A673 (cell line): Measurements from ENCODE around the gene HMGB4. TPM values are rescaled to one million over a fixed set of nuclear protein-coding genes. Genes with fewer than 3 reads are reported as not detected.

Experiments
- BruUV-seq: library from RNA; stranded (reverse); fragments of 400-500 nt; replicated peaks from 2 replicates; lab custom pipeline; 2021; lab: Mats Ljungman, UMichigan
- CTCF ChIA-PET: fragments of 300-600 bp; sonication (Branson Sonifier 250); formaldehyde crosslinking; loops from one replicate; lab custom pipeline; 2022; ENCODE audit warnings: antibody characterized with exemption; lab: Charles Lee
- POLR2A ChIA-PET: fragments of 300-600 bp; sonication (Branson Sonifier 250); formaldehyde crosslinking; loops from one replicate; lab custom pipeline; 2022; ENCODE audit warnings: antibody characterized with exemption; ENCODE audit not compliant: low non-redundant PET; lab: Charles Lee
- DNase-seq: peaks from one replicate; pipeline ENCODE4 v3.0.0-alpha.2; 2015; ENCODE audit warnings: low spot score
- H3K27ac ChIP-seq: fragments of 200-600 bp; sonication (generic); 2 replicates; pipeline ENCODE4 v1.5.1; 2016; ENCODE audit warnings: mixed run types, low read depth, mild to moderate bottlenecking, mixed read lengths, antibody characterized with exemption, low read length; ENCODE audit not compliant: poor library complexity, severe bottlenecking
- H3K27me3 ChIP-seq: fragments of 200-600 bp; sonication (generic); replicated peaks from 2 replicates; pipeline ENCODE4 v1.6.1; 2017; ENCODE audit warnings: mixed run types, low read depth, mild to moderate bottlenecking, mixed read lengths, antibody characterized with exemption, low read length; ENCODE audit not compliant: insufficient read depth, poor library complexity
- H3K36me3 ChIP-seq: fragments of 200-600 bp; sonication (generic); 2 replicates; pipeline ENCODE4 v1.6.1; 2016; ENCODE audit warnings: mixed run types, mild to moderate bottlenecking, mixed read lengths, antibody characterized with exemption, low read length; ENCODE audit not compliant: insufficient read depth, poor library complexity, severe bottlenecking
- H3K4me1 ChIP-seq: fragments of 200-600 bp; sonication (generic); 2 replicates; pipeline ENCODE4 v1.6.1; 2017; ENCODE audit warnings: mixed run types, mild to moderate bottlenecking, mixed read lengths, antibody characterized with exemption, low read length; ENCODE audit not compliant: insufficient read depth, poor library complexity, severe bottlenecking
- H3K4me3 ChIP-seq: fragments of 200-600 bp; sonication (generic); 2 replicates; pipeline ENCODE4 v1.5.1; 2016; ENCODE audit warnings: low read depth, mixed run types, mild to moderate bottlenecking, mixed read lengths, low read length; ENCODE audit not compliant: poor library complexity, severe bottlenecking
- H3K9me3 ChIP-seq: fragments of 200-600 bp; sonication (generic); 2 replicates; pipeline ENCODE4 v1.6.1; 2016; ENCODE audit warnings: mixed run types, low read depth, mild to moderate bottlenecking, mixed read lengths, antibody characterized with exemption, low read length; ENCODE audit not compliant: poor library complexity, severe bottlenecking
- CTCF ChIP-seq: fragments of 300-800, 200-600 bp; sonication (generic); conservative IDR thresholded peaks from 2 replicates; pipeline ENCODE4 v1.5.1; 2017; ENCODE audit warnings: low read depth, mild to moderate bottlenecking, antibody characterized with exemption, low read length, moderate library complexity, mixed read lengths
- EZH2 ChIP-seq: fragments of 200-600 bp; sonication (generic); IDR thresholded peaks from 2 replicates; pipeline ENCODE4 v1.6.1; 2017; ENCODE audit warnings: borderline replicate concordance, low read depth, mild to moderate bottlenecking, mixed read lengths, antibody characterized with exemption, low read length; ENCODE audit not compliant: poor library complexity, severe bottlenecking
- intact Hi-C: fragments of 100-400 bp; cut with micrococcal nuclease; formaldehyde crosslinking; loops from one replicate; pipeline ENCODE4 v1.10.0; 2022; ENCODE audit not compliant: unreplicated experiment
- total RNA-seq: library from RNA; stranded (reverse); gene quantifications from 2 replicates; pipeline ENCODE4 v1.2.3, GENCODE V29; 2021

Gene HMGB4
- total RNA-seq, 1 experiment from 2014 or later: not detected

DNA sequence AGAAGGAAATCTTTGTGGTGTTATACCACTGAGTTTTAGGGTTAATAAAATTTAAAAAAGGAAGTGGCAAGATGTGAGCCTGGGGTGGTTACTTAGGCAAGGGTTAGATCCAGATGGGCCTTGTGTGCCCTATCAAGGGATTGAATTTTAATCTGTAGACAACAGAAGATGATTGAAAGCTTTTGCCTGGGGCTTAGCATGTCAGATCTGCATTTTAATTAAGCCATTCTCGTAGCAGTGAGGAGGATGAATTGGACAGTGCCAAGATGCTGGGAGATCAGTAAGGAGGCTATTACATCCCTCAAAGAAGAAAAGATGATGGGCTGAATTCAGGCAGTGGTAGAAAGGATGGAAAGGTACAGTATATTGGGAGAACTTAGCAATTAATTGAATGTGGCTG, 42.3 kb downstream of the HMGB4 start:
- Histone ChIP-seq H3K27ac (no peak overlapping the region), H3K36me3 (no peaks in the 10 kb centered on the region), H3K4me1 (peaks cover 3% of the 10 kb centered on the region), H3K27me3 (no peaks in the 10 kb centered on the region), H3K4me3 (no peak overlapping the region), H3K9me3 (no peaks in the 10 kb centered on the region)
- no peak for DNase-seq
- no TSS peak for BruUV-seq
- ChIA-PET CTCF (no interaction called here), POLR2A (no interaction called here)
- TF ChIP-seq CTCF (no peak), EZH2 (no peak)
- intact Hi-C loops: no loop called here

DNA sequence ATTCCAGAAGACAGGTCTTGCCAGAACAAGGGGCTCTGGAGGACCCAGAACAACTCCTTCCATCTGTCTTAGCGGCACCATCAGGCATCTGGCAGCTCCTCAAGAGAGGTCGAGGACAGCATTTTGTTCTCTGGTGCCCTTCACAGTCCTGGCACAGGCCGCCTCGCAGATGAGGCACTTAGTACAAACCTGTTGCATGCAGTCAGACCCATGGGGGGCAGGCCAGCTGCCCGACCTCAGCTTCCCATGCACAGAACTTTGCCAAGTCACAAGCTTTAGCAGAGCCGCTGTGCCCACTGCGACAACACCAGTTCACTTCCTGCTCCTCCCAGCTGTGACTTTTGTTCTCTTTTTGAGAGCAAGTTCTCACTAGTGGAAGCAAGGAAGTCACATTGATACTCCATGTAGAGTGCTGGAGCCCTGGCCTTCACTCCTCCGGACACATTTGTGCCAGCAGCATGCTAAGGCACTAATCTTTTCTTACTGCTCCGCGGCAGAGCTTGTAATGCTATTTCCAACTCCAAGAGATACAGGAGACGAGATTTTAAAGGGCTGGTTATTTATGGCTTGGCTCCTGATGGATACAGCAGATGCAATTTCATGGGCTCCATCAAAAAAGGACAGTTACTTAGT, 44.6 kb downstream of the HMGB4 start:
- no peak for DNase-seq
- Histone ChIP-seq H3K4me1 (no peaks in the 10 kb centered on the region), H3K9me3 (no peaks in the 10 kb centered on the region), H3K36me3 (no peaks in the 10 kb centered on the region), H3K4me3 (no peak overlapping the region), H3K27ac (no peak overlapping the region), H3K27me3 (no peaks in the 10 kb centered on the region)
- TF ChIP-seq CTCF: no peak
- no TSS peak for BruUV-seq
- intact Hi-C loops: no loop called here
- ChIA-PET CTCF (no interaction called here), POLR2A (no interaction called here)
